Karpas-422 (cell line): ENCODE measurements around the gene SPOCD1. TPM values are rescaled to one million over a fixed set of nuclear protein-coding genes. Genes with fewer than 3 reads are reported as not detected.

Source experiments
- DNase-seq: peaks from one replicate; pipeline ENCODE4 v3.0.0-alpha.2; 2015
- H2AFZ ChIP-seq: fragments of 200-600 bp; sonication (generic); 2 replicates; pipeline ENCODE4 v1.6.1; 2014; ENCODE audit warnings: antibody characterized with exemption, low read length, mixed read lengths
- H3K27ac ChIP-seq: fragments of 200-600 bp; sonication (generic); 2 replicates; pipeline ENCODE4 v1.5.1; 2014; ENCODE audit warnings: mild to moderate bottlenecking, low read length, moderate library complexity
- H3K27me3 ChIP-seq: fragments of 200-600 bp; sonication (generic); 2 replicates; pipeline ENCODE4 v1.6.1; 2014; ENCODE audit warnings: low read length, mixed read lengths
- H3K36me3 ChIP-seq: fragments of 200-600 bp; sonication (generic); 2 replicates; pipeline ENCODE4 v1.6.1; 2014; ENCODE audit warnings: low read length, mixed read lengths; ENCODE audit not compliant: insufficient read depth
- H3K4me1 ChIP-seq: fragments of 200-600 bp; sonication (generic); 2 replicates; pipeline ENCODE4 v1.6.1; 2014; ENCODE audit warnings: mild to moderate bottlenecking, low read length, mixed read lengths
- H3K4me2 ChIP-seq: fragments of 200-600 bp; sonication (generic); 2 replicates; pipeline ENCODE4 v1.6.1; 2014; ENCODE audit warnings: low read length, low read depth, mild to moderate bottlenecking; ENCODE audit not compliant: poor library complexity, severe bottlenecking
- H3K4me3 ChIP-seq: fragments of 200-600 bp; sonication (generic); 2 replicates; pipeline ENCODE4 v1.5.1; 2014; ENCODE audit warnings: mild to moderate bottlenecking, antibody characterized with exemption, low read length, mixed read lengths
- H3K79me2 ChIP-seq: fragments of 200-600 bp; sonication (generic); 2 replicates; pipeline ENCODE4 v1.6.1; 2014; ENCODE audit warnings: mild to moderate bottlenecking, low read length, mixed read lengths
- H3K9ac ChIP-seq: fragments of 200-600 bp; sonication (generic); 2 replicates; pipeline ENCODE4 v1.6.0; 2014; ENCODE audit warnings: low read length
- H3K9me2 ChIP-seq: fragments of 200-600 bp; sonication (generic), shearing (Covaris generic); replicated peaks from 2 replicates; pipeline ENCODE4 v1.6.0; 2014; ENCODE audit warnings: mild to moderate bottlenecking, low read length, moderate library complexity; ENCODE audit not compliant: insufficient read depth
- H3K9me3 ChIP-seq: fragments of 300-700, 200-600 bp; sonication (generic); 2 replicates; pipeline ENCODE4 v1.6.1; 2014; ENCODE audit warnings: low read length, mixed read lengths
- H4K20me1 ChIP-seq: fragments of 200-600 bp; sonication (generic); 2 replicates; pipeline ENCODE4 v1.6.1; 2014; ENCODE audit warnings: mild to moderate bottlenecking, antibody characterized with exemption, low read length, low read depth; ENCODE audit not compliant: insufficient read depth
- total RNA-seq: library from RNA; depleted of rRNA; stranded (reverse); fragments of >200 nt; shearing (Covaris generic); gene quantifications from 2 replicates; pipeline ENCODE4 v1.2.3, GENCODE V29; 2014; ENCODE audit warnings: low replicate concordance

SPOCD1 gene
- total RNA-seq, 1 experiment from 2014 or later = not detected

DNA sequence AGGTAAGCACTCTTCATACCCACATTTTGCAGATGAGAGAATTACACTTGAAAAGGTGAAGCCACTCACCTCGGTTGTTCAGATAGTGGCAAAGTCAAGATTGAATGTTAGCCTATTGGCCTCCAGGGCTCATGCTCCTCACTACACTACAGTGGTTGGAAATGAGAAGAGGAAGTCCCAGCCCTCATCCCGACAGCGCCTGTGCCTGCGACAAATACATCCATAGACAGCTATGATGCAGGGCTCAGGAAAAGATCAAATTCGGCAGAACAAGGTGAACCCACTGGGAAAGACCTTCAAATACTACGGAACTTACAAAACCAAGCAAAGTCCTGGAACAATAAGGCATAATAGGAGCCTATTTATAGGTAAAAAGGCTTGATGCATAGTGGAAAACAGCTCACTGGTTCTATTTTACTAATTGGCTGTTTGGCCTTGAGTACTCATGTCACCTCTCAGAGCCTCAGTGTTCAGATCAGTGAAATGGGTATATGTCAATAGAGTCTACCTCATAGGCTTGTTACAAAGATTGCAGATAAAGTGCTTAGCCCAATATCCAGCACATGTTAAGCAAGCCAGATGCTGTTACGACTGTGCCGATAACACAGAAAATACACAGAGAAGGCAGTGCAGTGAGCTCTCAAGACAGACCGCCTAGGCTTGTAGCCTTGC is 3.5 kb downstream of the SPOCD1 start:
- H3K4me2 ChIP-seq = no peak overlapping the region
- peaks cover 8% of the 10 kb centered on the region for H3K4me1 ChIP-seq
- H2AFZ ChIP-seq = no peak overlapping the region
- no peaks in the 10 kb centered on the region for H4K20me1 ChIP-seq
- no peaks in the 10 kb centered on the region for H3K79me2 ChIP-seq
- H3K4me3 ChIP-seq = no peak overlapping the region
- no peaks in the 10 kb centered on the region for H3K9me3 ChIP-seq
- no peaks in the 10 kb centered on the region for H3K36me3 ChIP-seq
- H3K9ac ChIP-seq = no peak overlapping the region
- no peak overlapping the region for H3K27ac ChIP-seq
- DNase-seq = no peak
- no peaks in the 10 kb centered on the region for H3K9me2 ChIP-seq
- no peaks in the 10 kb centered on the region for H3K27me3 ChIP-seq

DNA sequence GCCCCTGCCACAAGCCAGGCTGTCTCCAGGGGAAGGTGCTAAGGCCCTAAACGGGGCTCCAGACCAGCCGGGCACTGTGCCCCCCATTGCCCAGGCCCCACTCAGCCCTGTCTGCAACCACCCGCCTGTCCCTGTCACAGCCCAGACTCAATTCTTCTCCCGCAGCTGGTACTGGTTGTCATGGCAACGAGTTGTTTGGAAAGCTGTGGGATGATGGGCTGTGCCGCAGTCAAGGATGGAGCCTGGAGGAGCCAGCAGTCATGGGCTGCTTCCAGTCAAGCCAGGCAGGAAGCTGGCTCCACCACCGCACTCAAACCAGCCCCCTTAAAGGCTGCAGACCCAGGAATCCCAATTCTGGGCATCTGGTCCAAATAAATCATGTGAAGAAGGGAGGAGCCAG is 4.2 kb downstream of the SPOCD1 start:
- Histone ChIP-seq H2AFZ (no peak overlapping the region), H3K27me3 (no peaks in the 10 kb centered on the region), H3K79me2 (no peaks in the 10 kb centered on the region), H3K9me3 (no peaks in the 10 kb centered on the region), H3K4me3 (no peak overlapping the region), H3K4me2 (no peak overlapping the region), H3K36me3 (no peaks in the 10 kb centered on the region), H4K20me1 (no peaks in the 10 kb centered on the region), H3K9ac (no peak overlapping the region), H3K9me2 (no peaks in the 10 kb centered on the region), H3K27ac (no peak overlapping the region), H3K4me1 (peaks cover 3% of the 10 kb centered on the region)
- no peak for DNase-seq

DNA sequence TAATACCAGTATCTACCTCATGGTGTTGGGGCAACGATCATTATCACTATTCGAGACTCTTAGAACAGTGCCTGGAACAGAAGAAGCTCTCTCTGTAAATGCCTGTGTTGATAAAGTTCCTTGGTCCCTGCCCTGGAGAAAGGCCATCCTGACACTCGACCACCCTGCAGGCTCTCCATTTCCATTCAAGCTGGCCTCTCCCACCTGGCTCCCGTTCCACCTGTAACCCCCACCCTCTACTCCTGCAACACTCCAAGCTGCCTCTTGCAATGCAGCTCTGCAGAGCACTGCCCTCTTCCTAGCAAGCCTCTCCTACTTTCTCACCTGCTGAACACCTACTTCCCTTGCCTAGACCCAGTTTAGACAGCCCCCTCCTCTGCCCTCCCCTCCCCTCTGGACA is 6.1 kb downstream of the SPOCD1 start:
- Histone ChIP-seq H3K9ac (no peak overlapping the region), H2AFZ (no peak overlapping the region), H3K27ac (no peak overlapping the region), H3K4me2 (no peak overlapping the region), H3K79me2 (no peaks in the 10 kb centered on the region), H3K9me2 (no peaks in the 10 kb centered on the region), H3K9me3 (no peaks in the 10 kb centered on the region), H3K36me3 (no peaks in the 10 kb centered on the region), H3K4me3 (no peak overlapping the region), H3K4me1 (peaks cover 4% of the 10 kb centered on the region; the same call in 1 of the 2 replicates), H4K20me1 (no peaks in the 10 kb centered on the region), H3K27me3 (no peaks in the 10 kb centered on the region)
- no peak for DNase-seq

DNA sequence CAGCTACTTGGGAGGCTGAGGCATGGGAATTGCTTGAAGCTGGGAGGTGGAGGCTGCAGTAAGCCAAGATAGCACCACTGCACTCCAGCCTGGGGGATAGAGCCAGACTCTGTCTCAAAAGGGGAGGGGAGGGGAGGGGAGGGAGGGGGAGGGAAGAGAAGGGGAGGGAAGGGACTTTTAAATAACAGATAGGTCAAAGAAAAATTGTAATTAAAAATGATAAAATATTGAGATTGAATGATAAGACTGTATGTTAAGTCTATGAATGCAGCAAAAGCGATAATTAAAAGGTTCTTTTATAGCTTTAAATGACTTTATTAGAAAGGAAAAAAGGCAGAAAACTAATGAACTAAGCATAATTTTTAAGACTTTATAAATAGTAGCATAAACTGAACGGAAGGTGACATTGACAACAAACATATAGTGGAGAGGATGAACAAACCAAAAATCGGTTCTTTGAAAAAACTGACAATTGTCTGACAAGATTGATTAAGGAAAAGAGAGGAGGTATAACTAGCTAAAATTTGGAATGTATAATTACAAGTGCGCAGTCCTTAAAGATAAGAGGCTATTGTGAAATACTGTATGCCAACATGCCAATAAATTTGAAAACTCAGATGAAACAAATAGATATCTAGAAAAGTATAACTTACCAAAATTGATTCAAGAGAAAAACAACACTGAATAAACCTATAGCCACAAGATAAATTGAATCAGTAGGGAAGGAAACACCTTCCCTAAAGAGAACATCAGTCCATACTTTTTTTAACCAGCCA is 8.4 kb downstream of the SPOCD1 start:
- H3K9ac ChIP-seq = no peak overlapping the region
- peaks cover 10% of the 10 kb centered on the region; the same call in 1 of the 2 replicates for H3K4me1 ChIP-seq
- no peak overlapping the region for H2AFZ ChIP-seq
- no peaks in the 10 kb centered on the region for H3K9me3 ChIP-seq
- H3K4me3 ChIP-seq = no peak overlapping the region
- H3K27me3 ChIP-seq = no peaks in the 10 kb centered on the region
- no peaks in the 10 kb centered on the region for H3K79me2 ChIP-seq
- no peak overlapping the region for H3K27ac ChIP-seq
- H3K36me3 ChIP-seq = no peaks in the 10 kb centered on the region
- DNase-seq = no peak
- H3K4me2 ChIP-seq = no peak overlapping the region
- no peaks in the 10 kb centered on the region for H4K20me1 ChIP-seq
- no peaks in the 10 kb centered on the region for H3K9me2 ChIP-seq

DNA sequence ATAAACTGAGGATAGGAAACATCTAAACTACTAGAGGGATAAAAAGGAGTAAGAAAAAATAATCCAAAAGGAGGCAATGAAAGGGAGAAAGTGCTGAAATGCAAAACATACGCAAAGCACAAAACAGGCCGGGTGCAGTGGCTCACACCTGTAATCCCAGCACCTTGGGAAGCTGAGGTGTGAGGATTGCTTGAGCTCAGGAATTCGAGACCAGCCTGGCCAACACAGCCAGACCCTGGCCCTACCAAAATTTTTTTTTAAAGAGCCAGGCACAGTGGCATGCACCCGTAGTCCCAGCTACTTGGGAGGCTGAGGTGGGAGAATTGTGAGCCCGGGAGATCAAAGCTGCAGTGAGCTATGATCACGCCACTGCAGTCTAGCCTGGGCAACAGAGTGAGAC is 10.5 kb downstream of the SPOCD1 start:
- Histone ChIP-seq H3K27ac (no peak overlapping the region), H3K27me3 (no peaks in the 10 kb centered on the region), H3K9me2 (no peaks in the 10 kb centered on the region), H3K79me2 (no peaks in the 10 kb centered on the region), H2AFZ (no peak overlapping the region), H4K20me1 (no peaks in the 10 kb centered on the region), H3K4me1 (peaks cover 17% of the 10 kb centered on the region), H3K4me3 (no peak overlapping the region), H3K36me3 (no peaks in the 10 kb centered on the region), H3K9me3 (no peaks in the 10 kb centered on the region), H3K4me2 (no peak overlapping the region), H3K9ac (no peak overlapping the region)
- no peak for DNase-seq

DNA sequence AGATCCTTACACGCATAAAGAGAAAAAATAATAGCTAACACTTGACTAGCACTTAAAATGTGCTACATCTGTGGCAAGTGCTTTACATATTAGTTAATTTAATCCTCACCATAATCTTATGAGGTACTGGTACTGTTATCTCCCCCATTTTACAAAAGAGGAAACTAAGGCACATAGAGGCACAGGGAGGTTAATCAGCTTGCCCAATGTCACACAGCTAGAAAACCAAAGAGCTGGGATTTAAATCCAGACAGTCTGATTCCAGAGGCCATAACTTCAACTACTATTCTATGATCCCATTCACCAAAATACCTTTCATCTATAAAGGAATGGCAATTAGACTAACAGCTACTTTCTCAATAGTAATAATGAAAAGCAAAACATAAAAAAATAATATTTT is 11.7 kb downstream of the SPOCD1 start:
- Histone ChIP-seq H3K9ac (no peak overlapping the region), H4K20me1 (no peaks in the 10 kb centered on the region), H3K79me2 (no peaks in the 10 kb centered on the region), H3K4me2 (no peak overlapping the region), H2AFZ (no peak overlapping the region), H3K27me3 (no peaks in the 10 kb centered on the region), H3K9me2 (no peaks in the 10 kb centered on the region), H3K9me3 (no peaks in the 10 kb centered on the region), H3K27ac (no peak overlapping the region), H3K4me1 (peaks cover 17% of the 10 kb centered on the region), H3K36me3 (no peaks in the 10 kb centered on the region), H3K4me3 (no peak overlapping the region)
- DNase-seq = no peak

DNA sequence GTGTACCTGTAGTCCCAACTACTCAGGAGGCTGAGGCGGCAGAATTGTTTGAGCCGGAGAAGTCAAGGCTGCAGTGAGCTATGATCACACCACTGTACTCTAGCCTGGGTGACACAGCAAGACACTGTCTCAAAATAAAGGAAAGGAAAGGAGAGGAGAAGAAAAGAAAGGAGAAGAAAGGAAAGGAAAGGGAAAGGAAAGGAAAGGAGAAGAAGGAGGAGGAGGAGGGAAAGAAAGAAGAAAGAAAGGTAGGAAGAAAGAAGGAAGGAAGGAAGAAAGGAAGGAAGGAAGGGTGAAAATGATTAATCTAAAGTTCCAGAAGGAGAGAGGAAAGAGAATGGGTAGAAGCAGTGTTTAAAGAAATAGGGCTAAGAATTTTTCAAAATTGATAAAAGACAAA is 12.2 kb downstream of the SPOCD1 start:
- no peaks in the 10 kb centered on the region for H3K79me2 ChIP-seq
- no peak overlapping the region for H3K4me2 ChIP-seq

DNA sequence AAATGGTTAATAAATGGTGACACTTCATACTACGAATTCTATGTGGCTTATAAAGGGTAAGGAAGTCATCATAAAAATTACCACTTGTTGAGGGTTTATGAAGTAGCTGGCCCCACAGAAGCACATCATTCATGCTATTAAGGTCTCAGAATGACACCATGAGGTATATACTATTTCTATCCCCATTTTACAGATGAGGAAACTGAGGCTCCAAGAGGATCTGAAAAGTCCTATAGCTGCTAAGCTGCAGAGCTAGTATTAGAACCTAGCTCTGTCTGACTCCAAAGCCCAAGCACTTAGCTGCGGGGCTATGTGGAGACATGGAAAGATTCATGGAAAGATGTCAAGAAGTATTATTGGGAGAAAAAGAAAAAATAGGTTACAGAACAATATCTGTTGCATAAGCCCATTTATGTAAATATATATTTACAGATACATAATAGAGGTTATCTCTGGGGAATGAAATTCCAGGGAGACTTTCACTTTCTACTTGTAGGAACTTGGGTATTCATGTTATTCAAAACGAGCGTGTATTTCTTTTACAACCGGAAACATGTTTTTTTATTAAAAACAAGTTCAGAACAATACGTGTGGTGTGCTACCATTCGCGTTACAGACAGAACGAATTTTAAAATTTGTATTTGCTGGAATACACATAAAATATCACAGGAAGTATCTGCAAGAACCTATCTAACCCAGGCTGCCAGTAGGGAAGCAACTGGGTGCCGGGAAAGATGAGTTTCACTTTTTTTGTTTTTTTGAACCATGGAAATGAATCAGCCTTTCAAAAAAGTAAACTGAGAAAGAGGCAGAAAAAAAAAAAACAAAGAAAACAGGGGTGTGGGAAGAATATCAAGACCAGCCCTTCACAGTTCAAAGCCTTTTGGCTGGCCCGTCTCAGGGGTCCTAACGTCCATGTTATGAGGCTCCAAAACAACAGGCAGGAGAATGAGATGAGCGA is 13.4 kb downstream of the SPOCD1 start:
- Histone ChIP-seq H3K9ac (no peak overlapping the region), H2AFZ (no peak overlapping the region), H3K4me2 (no peak overlapping the region)

More for the DNA sequence above, 12.2 kb downstream of the SPOCD1 start:
- Histone ChIP-seq H3K9me3 (no peaks in the 10 kb centered on the region), H3K4me1 (peaks cover 17% of the 10 kb centered on the region), H3K4me3 (no peak overlapping the region), H3K9ac (no peak overlapping the region), H3K36me3 (no peaks in the 10 kb centered on the region), H3K27ac (no peak overlapping the region), H4K20me1 (no peaks in the 10 kb centered on the region), H2AFZ (no peak overlapping the region), H3K9me2 (no peaks in the 10 kb centered on the region), H3K27me3 (no peaks in the 10 kb centered on the region)
- no peak for DNase-seq

More for the DNA sequence above, 13.4 kb downstream of the SPOCD1 start:
- Histone ChIP-seq H3K27me3 (no peaks in the 10 kb centered on the region), H4K20me1 (no peaks in the 10 kb centered on the region), H3K4me1 (peaks cover 17% of the 10 kb centered on the region), H3K27ac (no peak overlapping the region), H3K36me3 (no peaks in the 10 kb centered on the region), H3K79me2 (no peaks in the 10 kb centered on the region), H3K4me3 (no peak overlapping the region), H3K9me3 (no peaks in the 10 kb centered on the region), H3K9me2 (no peaks in the 10 kb centered on the region)
- no peak for DNase-seq
